Osteocyte (in vitro differentiated cells): ENCODE results near the gene DNPEP. TPM values are rescaled to one million over a fixed set of nuclear protein-coding genes. Genes with fewer than 3 reads are reported as not detected.

Experiments used
- DNase-seq: peaks from one replicate; pipeline ENCODE4 v3.0.0; 2021; ENCODE audit warnings: mixed read lengths; ENCODE audit not compliant: unreplicated experiment; ENCODE audit errors: extremely low spot score
- H3K27ac Mint-ChIP-seq: one replicate; pipeline ENCODE4 v1.8.0; 2021; ENCODE audit warnings: mild to moderate bottlenecking, mixed read lengths; ENCODE audit not compliant: unreplicated experiment
- H3K27me3 Mint-ChIP-seq: one replicate; pipeline ENCODE4 v1.8.0; 2021; ENCODE audit warnings: mixed read lengths; ENCODE audit not compliant: unreplicated experiment
- H3K36me3 Mint-ChIP-seq: one replicate; pipeline ENCODE4 v1.8.0; 2021; ENCODE audit warnings: mixed read lengths; ENCODE audit not compliant: unreplicated experiment
- H3K4me1 Mint-ChIP-seq: one replicate; pipeline ENCODE4 v1.8.0; 2021; ENCODE audit warnings: mixed read lengths; ENCODE audit not compliant: unreplicated experiment
- H3K4me3 Mint-ChIP-seq: one replicate; pipeline ENCODE4 v1.8.0; 2021; ENCODE audit warnings: mild to moderate bottlenecking, moderate library complexity, mixed read lengths; ENCODE audit not compliant: unreplicated experiment
- H3K9me3 Mint-ChIP-seq: one replicate; pipeline ENCODE4 v1.8.0; 2021; ENCODE audit warnings: mixed read lengths; ENCODE audit not compliant: unreplicated experiment
- total RNA-seq: library from RNA; stranded (reverse); gene quantifications from 2 replicates; pipeline ENCODE4 v1.2.1, GENCODE V29; 2021
- TF ChIP-seq, protein P1 (sequence below): fragments of 200-600 bp; sonication (generic); IDR thresholded peaks from 2 replicates; pipeline ENCODE4 v1.5.0; 2021; ENCODE audit warnings: antibody characterized with exemption, mild to moderate bottlenecking, moderate library complexity

Gene DNPEP
- total RNA-seq, 1 donor from 2014 or later = 73.2 TPM

DNA sequence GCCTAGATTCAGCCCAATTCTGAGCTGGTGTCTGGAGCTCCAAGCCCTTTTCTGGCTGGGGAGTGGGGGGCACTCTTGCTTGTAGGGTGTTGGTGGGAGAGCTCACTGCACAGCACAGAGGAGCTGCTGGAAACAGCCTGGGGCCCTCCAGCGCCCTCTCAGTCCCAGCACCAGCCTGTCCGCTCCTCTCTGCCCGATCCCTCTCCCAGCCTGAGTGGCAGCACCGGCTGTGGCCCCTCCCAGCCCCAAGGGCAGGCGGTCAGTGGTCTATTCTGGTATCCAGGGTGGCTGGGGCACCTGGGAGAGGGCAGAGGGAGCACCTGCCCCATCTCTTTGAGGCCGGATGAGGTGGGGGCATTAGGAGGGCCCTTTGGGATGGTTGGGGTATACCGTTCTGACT is 17.2 kb upstream of the DNPEP start:
- TF ChIP-seq, protein P1, sequence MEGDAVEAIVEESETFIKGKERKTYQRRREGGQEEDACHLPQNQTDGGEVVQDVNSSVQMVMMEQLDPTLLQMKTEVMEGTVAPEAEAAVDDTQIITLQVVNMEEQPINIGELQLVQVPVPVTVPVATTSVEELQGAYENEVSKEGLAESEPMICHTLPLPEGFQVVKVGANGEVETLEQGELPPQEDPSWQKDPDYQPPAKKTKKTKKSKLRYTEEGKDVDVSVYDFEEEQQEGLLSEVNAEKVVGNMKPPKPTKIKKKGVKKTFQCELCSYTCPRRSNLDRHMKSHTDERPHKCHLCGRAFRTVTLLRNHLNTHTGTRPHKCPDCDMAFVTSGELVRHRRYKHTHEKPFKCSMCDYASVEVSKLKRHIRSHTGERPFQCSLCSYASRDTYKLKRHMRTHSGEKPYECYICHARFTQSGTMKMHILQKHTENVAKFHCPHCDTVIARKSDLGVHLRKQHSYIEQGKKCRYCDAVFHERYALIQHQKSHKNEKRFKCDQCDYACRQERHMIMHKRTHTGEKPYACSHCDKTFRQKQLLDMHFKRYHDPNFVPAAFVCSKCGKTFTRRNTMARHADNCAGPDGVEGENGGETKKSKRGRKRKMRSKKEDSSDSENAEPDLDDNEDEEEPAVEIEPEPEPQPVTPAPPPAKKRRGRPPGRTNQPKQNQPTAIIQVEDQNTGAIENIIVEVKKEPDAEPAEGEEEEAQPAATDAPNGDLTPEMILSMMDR = no peak
- peaks cover 7% of the 10 kb centered on the region for H3K4me1 Mint-ChIP-seq
- H3K27me3 Mint-ChIP-seq = no peaks in the 10 kb centered on the region
- no peak overlapping the region for H3K27ac Mint-ChIP-seq
- no peaks in the 10 kb centered on the region for H3K36me3 Mint-ChIP-seq
- H3K9me3 Mint-ChIP-seq = no peaks in the 10 kb centered on the region
- no peak for DNase-seq
- H3K4me3 Mint-ChIP-seq = no peak overlapping the region

- Mint-ChIP-seq H3K4me1 (peaks cover 7% of the 10 kb centered on the region), H3K27ac (no peak overlapping the region), H3K27me3 (no peaks in the 10 kb centered on the region)
Observed at GRCh38 chr2:219404291-219404910, 16.7 kb upstream of the DNPEP start.

DNA sequence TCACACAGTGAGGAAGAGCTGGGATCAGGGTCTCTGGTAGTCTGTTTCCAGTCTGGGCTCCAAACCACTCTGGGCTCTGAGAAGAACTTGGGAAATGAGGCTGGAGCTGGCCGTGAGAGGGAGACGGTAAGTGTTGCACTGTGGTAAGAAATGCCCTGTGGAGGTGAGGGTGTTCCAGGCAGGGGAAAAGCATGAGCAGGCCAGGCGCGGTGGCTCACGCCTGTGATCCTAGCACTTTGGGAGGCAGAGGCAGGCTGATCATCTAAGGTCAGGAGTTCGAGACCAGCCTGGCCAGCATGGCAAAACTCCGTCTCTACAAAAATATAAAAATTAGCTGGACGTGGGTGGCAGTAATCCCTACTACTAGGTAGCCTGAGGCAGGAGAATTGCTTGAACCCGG is 16.1 kb upstream of the DNPEP start:
- H3K27me3 Mint-ChIP-seq = no peaks in the 10 kb centered on the region
- H3K4me1 Mint-ChIP-seq = peaks cover 7% of the 10 kb centered on the region
- no peaks in the 10 kb centered on the region for H3K36me3 Mint-ChIP-seq
- H3K27ac Mint-ChIP-seq = no peak overlapping the region
- TF ChIP-seq, protein P1 = no peak
- no peaks in the 10 kb centered on the region for H3K9me3 Mint-ChIP-seq
- DNase-seq = no peak
- no peak overlapping the region for H3K4me3 Mint-ChIP-seq

More at GRCh38 chr2:219404291-219404910, 16.7 kb upstream of the DNPEP start:
- no peaks in the 10 kb centered on the region for H3K9me3 Mint-ChIP-seq
- H3K36me3 Mint-ChIP-seq = no peaks in the 10 kb centered on the region
- DNase-seq = no peak
- H3K4me3 Mint-ChIP-seq = no peak overlapping the region
- TF ChIP-seq, protein P1 = no peak

GRCh38 chr2:219402665-219403515 is 15.2 kb upstream of the DNPEP start:
- no peak for DNase-seq
- Mint-ChIP-seq H3K4me1 (peaks cover 7% of the 10 kb centered on the region), H3K9me3 (no peaks in the 10 kb centered on the region), H3K4me3 (no peak overlapping the region), H3K36me3 (no peaks in the 10 kb centered on the region), H3K27ac (no peak overlapping the region), H3K27me3 (no peaks in the 10 kb centered on the region)
- TF ChIP-seq, protein P1 = no peak

GRCh38 chr2:219401606-219402005 is 13.9 kb upstream of the DNPEP start:
- TF ChIP-seq, protein P1 = no peak
- Mint-ChIP-seq H3K4me3 (no peak overlapping the region), H3K27me3 (no peaks in the 10 kb centered on the region), H3K27ac (no peak overlapping the region), H3K36me3 (no peaks in the 10 kb centered on the region), H3K9me3 (no peaks in the 10 kb centered on the region), H3K4me1 (peaks cover 2% of the 10 kb centered on the region)
- DNase-seq = no peak
